Stimulated activated CD8-positive, alpha-beta memory T cell treated with anti-CD3 and anti-CD28 coated beads, Interleukin-7, amount 100 ng/mL, for 24 hours (primary cell): ENCODE measurements around the gene SLC35A3.
"Not testable (repeated sequence)": the region's sequence is repeated elsewhere in the genome, so short reads cannot be mapped to it uniquely, and the experiment has no call there.

Experiments used
- DNase-seq: peaks from one replicate; pipeline ENCODE4 v3.0.0-alpha.2; 2020; ENCODE audit warnings: low read depth

Gene SLC35A3

DNA sequence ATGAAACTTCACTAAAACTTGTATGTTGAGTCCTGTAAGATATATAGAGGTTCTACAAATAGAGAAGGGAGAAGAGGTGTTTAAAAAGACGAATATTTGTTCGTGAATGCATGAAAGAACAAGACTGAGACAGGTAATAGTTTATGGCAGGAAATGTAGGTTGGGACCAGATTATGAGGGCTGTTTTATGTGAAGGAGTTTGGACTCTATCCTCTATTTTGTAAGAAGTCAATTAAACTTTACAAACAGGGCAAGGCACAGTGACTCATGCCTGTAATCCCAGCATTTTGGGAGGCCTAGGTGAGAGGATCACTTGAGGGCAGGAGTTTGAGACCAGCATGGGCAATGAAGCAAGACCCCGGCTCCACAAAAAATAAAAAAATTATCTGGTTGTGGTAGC lies 5.7 kb downstream of the SLC35A3 start:
- no peak for DNase-seq

DNA sequence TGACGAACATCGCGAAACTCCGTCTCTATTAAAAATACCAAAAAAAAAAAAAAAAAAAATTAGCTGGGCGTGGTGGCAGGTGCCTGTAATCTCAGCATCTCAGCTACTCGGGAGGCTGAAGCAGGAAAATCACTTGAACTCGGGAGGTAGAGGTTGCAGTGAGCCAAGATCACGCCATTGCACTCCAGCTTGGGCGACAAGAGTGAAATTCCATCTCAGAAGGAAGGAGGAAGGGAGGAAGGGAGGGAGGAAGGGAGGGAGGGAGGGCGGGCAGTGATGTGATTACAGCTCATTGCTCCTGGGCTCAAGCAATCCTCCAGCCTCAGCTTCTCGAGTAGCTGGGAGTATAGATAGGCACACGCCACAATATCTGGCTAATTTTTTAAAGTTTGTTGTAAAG lies 7.5 kb downstream of the SLC35A3 start:
- not testable (repeated sequence) for DNase-seq

DNA sequence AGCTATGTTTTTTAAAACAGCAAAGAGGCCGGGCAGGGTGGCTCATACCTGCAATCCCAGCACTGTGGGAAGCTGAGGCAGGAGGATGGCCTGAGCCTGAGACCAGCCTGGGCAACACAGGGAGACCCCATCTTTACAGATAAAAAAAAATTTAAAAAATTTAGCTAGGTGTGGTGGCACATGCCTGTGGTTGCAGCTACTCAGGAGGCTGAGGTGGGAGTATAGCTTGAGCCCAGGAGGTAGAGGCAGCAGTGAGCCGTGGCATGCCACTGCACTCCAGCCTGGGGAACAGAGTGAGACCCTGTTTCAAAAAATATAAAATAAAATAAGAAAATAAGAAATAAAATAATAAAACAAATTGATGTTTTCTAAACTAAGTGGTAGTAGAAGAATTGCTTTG lies 8.4 kb downstream of the SLC35A3 start:
- no peak for DNase-seq

DNA sequence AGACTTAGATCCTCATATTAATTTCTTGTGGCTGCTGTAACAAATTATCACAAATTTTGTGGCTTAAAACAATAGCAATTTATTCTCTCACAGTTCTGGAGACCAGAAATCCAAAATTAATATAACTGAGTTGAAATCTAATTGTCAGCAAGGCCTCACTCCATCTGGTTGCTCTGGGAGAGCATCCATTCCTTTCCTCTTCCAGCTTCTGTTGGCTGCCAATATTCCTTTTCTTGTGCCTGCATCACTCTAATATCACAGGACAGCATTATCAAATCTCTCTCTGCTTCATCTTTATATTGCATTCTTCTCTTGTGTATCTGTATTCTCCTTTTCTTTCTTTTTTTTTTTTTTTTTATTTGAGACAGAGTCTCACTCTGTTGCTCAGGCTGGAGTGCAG lies 9.3 kb downstream of the SLC35A3 start:
- no peak for DNase-seq

DNA sequence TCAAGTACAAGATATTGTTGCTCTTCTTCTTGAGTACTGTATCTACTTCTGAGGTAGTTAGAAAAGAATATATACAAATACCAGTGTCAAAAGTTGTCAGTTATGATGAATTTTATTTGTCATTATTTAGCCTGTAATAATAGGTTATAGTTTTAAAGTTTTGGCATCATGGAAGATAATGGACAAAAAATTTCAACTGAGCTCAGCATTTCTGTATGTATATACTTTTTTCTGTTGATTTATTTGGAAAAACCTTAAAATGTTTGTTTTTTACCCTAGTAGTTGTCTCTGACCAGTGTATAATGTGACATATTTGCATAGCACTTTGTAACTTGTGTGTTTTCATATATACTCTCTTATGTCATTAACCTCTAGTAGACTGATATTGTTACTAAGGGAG lies 11.1 kb downstream of the SLC35A3 start:
- DNase-seq = no peak

DNA sequence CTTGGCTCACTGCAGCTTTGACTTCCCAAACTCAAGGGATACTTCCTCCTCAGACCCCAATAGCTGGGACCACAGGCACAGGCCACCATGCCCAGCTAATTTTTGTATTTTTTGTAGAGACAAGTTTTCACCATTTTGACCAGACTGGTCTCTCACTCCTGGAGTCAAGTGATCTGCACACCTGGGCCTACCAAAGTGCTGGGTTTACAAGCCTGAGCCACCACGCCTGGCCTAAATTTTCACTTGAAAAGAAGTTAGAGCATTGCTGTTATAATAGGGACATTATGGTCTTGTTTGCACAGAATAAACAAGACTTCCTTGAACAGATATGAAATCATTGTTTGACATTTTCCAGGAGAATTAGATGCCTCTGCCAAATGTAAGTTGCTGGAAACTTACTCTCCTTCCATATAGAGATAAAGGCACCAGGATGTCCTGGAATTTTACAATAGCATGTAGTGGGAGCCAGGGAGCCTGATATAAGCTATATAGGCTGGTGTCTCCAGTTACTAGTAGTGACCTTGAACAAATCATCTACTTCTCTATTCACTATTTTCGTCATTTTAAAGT lies 16.9 kb downstream of the SLC35A3 start:
- DNase-seq = no peak

DNA sequence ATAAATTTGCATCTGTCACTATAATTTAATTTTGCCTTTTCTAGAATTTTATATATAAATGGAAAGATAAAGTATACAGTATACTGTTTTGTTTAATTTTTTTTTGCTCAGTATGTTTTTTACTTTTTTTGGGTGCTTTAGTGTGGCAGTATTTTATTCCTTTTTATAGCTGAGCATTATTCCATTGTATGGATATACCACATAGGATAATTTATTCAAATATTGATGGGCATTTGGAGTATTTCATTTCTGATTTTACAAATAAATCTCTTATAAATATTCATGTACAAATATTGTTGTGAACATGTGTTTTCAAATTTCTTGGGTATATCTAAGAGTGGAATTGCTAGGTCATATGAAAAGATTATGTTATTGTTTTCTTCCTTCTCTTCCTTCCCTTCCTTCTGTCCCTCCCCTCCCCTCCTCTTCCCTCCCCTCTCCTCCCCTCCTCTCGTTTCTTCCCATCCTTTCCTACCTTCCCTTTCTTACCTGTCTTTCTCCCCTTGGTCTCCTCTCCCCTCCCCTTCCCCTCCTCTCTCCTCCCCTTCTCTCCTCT lies 18.5 kb downstream of the SLC35A3 start:
- DNase-seq = no peak

DNA sequence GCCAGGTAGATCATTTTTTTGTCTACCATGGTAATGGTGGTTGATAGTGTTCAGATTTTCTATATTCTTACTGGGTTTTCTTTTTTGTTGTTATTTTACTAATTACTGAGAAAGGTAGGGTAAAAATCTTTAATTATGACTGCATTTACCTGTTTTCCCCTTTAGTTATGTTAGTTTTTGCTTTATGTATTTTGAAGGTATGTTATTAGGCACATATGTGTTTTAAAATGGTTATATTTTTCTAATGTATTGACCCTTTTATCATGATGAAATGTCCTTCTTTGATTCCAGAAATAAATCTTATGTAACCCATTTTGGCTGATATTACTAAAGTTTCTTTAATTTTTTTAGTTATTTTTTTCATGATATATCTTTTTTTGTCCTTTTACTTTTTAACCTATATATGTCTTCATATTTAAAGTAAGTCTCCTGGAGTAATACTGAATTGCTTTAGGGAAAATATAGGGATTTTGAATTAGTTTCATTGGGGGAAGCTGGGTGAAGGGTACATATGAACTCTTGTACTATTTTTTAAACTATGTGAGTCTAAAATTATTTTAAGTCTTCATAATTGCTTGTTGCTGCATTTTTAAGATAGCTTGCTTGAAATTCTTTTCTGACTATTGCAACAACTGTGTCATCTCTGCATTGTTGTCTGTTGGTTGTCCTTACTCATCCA lies 22.4 kb downstream of the SLC35A3 start:
- DNase-seq = no peak

DNA sequence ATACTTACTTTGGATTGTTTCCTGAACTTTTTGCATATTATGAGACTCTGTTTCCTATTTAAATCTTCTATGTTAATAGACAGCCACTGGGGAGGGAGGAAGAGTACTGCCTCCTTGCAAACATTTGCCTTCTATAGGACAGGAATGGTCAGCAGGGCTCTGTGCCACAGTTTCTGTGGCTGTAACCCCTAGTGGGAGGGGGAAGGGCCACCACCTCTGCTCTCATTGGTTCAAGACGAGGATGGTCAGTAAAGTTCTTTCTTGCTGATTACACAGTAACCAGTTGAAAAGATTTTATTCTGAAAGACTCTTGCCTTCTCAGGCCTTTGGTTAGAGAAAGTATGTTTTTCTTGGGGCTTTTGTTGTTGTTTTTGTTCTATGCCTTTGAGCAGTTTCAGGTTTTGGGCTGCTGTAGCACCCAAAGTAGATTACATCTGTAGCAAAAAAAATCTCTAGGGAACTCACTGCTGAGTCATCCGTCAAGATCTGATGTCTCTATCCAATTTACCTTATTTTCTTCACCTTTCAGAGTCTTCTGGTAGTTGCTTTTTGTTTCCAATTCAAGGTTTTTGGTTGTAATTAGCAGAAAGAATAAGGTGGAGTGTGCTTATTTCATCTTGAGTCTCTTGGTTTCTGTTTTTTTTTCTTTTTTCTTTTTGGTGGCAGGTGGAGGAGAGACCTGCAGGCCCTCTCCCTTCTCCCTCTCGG lies 23.1 kb downstream of the SLC35A3 start:
- DNase-seq = no peak

DNA sequence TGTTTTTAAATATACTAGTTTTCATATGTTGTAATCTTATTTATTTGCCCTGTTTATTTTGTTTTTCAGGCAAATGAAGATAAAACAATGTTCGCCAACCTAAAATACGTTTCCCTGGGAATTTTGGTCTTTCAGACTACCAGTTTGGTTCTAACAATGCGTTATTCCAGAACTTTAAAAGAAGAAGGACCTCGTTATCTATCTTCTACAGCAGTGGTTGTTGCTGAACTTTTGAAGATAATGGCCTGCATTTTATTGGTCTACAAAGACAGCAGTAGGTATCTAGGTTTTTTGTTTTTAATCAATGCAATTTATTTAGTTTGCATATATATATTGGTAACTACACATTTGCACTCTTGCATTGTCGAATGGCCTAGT lies 23.7 kb downstream of the SLC35A3 start:
- DNase-seq = no peak

DNA sequence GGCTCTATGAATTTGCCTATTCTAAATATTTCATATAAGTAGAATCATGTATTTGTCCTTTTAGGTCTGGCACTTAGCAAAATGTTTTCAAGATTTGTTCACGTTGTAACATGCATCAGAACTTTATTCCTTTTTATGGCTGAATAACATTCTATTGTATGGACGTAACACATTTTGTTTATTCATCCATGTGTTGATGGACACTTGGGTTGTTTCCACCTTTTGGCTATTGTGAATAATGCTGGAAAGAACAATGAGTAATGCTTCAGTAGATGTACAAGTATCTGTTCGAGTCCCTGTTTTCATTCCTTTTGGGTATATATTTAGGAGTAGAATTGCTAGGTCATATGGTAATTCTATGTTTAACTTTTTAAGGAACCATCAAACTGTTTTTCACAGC lies 24.7 kb downstream of the SLC35A3 start:
- no peak for DNase-seq

DNA sequence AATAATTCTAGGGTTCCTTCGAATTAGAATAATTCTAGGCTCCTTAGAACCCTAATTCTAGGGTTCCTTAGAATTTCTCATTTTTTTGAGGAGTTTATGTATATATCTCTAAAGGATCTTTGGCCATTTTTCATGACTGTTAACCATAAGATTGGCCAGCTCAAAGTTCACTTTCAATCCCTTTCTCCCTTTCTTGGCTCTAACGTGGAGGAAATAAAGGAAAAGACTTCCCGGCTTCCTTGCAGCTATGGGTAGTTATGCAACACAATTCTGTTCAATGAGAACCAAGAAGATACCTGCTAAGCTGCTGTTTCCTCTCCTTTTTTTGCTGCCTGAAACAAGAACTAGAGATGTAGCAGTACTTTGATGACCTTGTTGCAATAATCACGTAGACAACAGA lies 27.2 kb downstream of the SLC35A3 start:
- no peak for DNase-seq

DNA sequence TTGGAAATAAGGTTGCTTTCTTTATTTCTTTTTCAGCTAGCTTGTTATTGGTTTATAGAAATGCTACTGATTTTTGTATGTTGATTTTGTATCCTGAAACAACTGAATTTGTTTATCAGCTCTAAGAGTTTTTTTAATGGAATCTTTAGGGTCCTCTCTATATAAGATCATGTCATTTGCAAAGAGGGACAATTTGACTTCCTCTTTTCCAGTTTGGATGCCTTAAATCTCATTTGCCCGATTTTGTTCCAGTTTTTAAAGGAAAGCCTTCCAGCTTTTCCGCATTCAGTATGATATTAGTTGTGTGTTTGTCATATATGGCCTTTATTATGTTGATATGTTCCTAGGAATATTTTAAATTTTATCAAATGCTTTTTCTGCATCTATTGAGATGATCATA lies 31.7 kb downstream of the SLC35A3 start:
- no peak for DNase-seq

DNA sequence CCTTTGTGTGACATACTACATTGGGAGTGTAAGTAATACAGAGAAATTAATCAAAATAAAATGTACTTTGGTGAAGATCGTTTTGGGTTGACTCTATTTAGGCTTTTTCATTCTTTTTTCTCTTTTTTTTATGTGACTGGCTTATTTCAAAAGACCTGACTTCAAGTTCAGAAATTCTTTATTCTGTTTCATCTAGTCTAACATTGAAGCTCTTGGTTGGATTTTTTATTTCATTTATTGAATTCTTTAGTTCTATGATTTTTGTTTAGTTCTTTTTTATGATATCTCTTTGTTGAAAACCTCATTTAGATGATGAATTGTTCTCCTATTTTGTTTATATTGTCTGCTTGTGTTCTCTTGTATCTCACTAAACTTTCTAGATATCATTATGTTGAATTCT lies 35.6 kb downstream of the SLC35A3 start:
- no peak for DNase-seq

DNA sequence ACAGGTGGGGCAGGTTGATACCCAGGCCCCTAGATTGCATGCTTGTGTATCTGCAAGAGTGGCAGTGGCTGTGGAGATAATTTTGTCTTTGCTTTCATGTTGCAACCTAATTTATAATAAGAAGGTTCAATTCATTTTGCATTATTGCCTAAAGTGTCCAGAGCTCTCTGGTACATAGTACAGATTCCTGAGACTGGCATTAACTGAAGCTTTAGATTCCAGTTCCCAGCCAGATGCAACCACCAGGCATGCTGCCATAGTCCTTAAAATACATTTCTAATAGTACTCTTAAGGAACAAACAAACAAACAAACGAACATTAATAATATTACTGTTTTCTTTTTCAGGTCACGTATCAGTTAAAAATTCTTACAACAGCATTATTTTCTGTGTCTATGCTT lies 36.9 kb downstream of the SLC35A3 start:
- no peak for DNase-seq

DNA sequence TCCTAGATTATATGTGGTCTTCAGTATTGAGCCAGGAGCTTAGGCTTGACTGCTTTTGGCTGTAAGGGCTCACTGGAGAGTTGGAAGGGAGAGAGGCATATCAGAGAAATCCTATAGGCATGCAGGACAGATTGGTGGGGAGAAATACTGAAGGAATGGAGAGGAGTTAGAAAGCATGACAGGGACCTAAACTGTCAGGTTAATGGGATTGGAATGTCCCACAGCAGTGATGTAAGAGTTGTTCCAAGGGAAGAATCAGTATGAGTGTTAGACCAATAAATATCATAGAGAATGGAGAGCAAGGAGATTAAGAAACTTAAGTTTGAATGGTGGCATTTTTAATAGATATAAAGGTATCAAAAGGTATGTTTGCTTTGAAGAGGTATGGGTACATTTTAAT lies 39.7 kb downstream of the SLC35A3 start:
- no peak for DNase-seq

DNA sequence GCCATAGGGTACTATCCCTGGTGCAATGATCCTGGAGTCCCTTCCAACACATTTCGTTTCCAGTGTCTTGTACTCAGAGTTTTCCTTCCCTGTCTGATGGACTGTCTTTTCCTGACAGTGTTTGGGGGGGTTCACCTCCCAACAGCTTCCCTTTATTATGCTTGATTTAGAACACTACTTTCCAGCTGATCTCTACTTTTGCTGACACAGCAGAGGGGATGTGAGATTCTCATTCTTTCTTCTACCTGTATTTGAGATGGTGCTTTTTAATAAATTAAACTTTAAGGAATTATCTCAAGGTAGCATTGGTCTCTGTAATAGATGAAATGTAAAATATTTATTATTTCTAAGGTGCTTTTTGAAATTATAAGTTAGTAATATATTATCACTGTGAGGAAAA lies 41.0 kb downstream of the SLC35A3 start:
- DNase-seq = no peak

DNA sequence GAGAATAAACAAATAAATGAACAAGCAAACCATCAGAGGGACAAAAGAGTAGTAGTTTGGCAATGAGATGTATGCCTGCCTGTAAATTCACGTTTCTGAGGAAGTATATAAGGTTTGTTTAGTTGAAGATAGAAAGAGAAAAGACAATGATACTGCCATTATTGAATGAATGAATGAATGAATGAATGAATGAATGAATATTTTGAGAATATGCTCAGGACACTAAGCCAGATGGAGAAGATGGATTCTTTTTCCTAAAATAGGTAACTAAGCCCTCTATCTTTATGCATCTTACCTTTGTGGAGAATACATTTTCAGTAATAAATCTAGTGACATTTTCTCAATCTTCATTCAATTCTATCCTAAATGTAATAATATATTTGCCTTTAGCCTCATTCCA lies 49.4 kb downstream of the SLC35A3 start:
- DNase-seq = no peak

DNA sequence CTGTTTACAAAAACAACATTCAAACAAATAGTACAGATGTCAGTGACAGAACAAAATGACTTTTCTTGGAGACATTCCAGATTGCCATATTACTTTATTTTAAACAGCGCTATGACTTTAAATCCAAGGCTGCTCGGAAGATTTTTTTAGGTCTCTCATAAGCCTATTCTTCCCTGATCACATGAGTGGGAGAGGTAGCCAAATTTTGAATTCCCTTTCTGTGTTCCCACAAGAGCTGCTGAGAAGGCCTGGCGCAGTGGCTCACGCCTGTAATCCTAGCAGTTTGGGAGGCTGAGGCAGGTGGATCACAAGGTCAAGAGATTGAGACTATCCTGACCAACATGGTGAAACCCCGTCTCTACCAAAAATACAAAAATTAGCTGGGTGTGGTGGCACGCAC lies 53.7 kb downstream of the SLC35A3 start:
- no peak for DNase-seq

DNA sequence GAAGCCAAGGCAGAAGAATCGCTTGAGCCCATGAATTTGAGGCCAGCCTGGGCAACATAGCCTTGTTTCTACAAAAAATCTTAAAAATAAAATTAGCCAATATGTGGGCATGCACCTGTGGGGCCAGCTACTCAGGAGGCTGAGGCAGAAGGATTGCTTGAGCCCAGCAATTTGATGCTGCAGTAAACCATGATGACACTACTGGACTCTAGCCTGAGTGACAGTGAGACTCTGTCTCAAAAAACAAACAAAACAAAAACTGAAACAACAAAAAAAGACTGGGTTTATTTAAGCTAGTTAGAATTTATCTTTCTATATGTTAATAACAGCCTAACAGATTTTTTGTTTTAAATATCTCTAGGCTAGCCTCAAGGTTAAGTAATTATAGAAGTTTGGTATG lies 57.4 kb downstream of the SLC35A3 start:
- DNase-seq = no peak

DNA sequence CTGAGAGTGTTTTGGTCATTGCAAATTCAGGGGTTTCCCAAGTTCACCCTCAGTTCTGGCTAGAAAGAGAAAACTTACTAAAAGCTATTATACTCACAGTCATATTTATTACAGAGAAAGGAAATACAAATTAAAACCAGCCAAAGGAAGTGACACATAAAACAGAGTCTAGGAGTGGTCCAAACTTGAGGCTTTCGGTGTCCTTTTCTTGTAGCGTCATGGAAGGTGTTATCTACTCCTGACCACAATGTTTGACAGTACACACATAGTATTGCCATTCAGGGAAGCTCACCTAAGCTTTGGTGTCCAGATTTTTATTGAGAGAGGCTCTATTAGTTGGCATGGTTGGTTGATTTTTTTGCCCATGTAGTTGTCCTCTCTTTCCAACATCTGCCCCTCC lies 59.0 kb downstream of the SLC35A3 start:
- no peak for DNase-seq

DNA sequence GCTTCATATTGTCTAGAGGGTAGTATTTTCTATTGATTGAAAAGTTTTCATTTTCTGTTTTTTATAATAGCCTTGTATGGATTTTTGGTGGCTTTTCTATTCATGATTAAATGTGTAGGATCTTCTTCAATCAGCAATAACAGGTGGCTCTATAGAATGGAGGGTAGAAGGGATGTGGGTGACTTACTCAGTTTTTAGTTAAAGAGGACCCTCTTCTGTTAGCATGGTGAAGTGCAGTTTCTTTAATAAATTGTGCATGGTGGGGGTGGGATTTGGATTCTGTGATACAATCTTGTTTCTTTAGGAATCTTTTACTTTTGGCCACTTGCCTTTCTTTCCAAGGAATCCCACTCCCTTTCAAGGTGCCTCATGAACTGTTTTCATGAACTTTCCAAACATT lies 64.7 kb downstream of the SLC35A3 start:
- no peak for DNase-seq

DNA sequence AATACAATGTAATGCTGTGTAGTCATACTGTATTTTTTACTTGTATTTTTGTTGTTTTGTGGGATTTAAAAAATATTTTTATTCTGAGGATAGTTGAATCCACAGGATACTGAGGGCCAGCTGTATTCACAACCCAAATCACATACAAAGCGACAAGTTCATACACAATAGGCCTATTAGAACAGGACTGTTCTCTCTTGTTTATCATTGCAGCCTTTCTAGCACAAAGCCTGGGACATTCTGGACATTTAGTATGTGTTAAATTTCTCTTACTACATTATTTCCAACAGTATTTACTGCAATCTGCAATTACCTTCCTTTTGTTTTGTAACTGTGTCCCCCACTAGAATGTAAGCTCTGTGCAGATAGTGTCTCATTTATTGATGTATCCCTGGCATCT lies 65.4 kb downstream of the SLC35A3 start:
- no peak for DNase-seq
